NCI-H510A (cell line): ENCODE measurements around the gene NTSR2.

ENCODE experiments used
- DNase-seq: peaks from one replicate; lab custom pipeline; 2025; lab: John Stamatoyannopoulos, UW

The NTSR2 gene

GRCh38 chr2:11669454-11670291 lies at the start of gene NTSR2:
Gene NTSR2, minus strand, starts transcription at chr2:11670195. Its CDS starts 66 bp downstream, at chr2:11670129.
- DNase-seq = no peak

- no peak for DNase-seq
Observed at GRCh38 chr2:11719230-11719977, 49.4 kb upstream of the NTSR2 start.

- DNase-seq = no peak
Observed at GRCh38 chr2:11718606-11719005, 48.6 kb upstream of the NTSR2 start.

GRCh38 chr2:11717623-11718022 lies 47.6 kb upstream of the NTSR2 start:
- DNase-seq = no peak

- no peak for DNase-seq
Observed at GRCh38 chr2:11716689-11717321, 46.8 kb upstream of the NTSR2 start.

GRCh38 chr2:11715987-11716652 lies 46.1 kb upstream of the NTSR2 start:
- DNase-seq = no peak

GRCh38 chr2:11713815-11714214 lies 43.8 kb upstream of the NTSR2 start:
- no peak for DNase-seq

- no peak for DNase-seq
Observed at GRCh38 chr2:11712866-11713265, 42.9 kb upstream of the NTSR2 start.

GRCh38 chr2:11711751-11712150 lies 41.8 kb upstream of the NTSR2 start:
- no peak for DNase-seq

- DNase-seq = no peak
Observed at GRCh38 chr2:11711354-11711716, 41.3 kb upstream of the NTSR2 start.

GRCh38 chr2:11710632-11711353 lies 40.8 kb upstream of the NTSR2 start:
- DNase-seq = no peak

GRCh38 chr2:11710210-11710609 lies 40.2 kb upstream of the NTSR2 start:
- DNase-seq = no peak

- DNase-seq = no peak
Observed at GRCh38 chr2:11709293-11709692, 39.3 kb upstream of the NTSR2 start.

GRCh38 chr2:11708106-11708505 lies 38.1 kb upstream of the NTSR2 start:
- no peak for DNase-seq

GRCh38 chr2:11705711-11706110 lies 35.7 kb upstream of the NTSR2 start:
- no peak for DNase-seq

GRCh38 chr2:11705063-11705462 lies 35.1 kb upstream of the NTSR2 start:
- DNase-seq = peak; percentile 29

- DNase-seq = no peak
Observed at GRCh38 chr2:11703700-11704099, 33.7 kb upstream of the NTSR2 start.

GRCh38 chr2:11702946-11703345 lies 33.0 kb upstream of the NTSR2 start:
- DNase-seq = no peak

- no peak for DNase-seq
Observed at GRCh38 chr2:11701751-11702301, 31.8 kb upstream of the NTSR2 start.

GRCh38 chr2:11701206-11701605 lies 31.2 kb upstream of the NTSR2 start:
- peak; percentile 43 for DNase-seq
